GM19025 (cell line): ENCODE measurements around the gene SART1.

Experiments
- ATAC-seq: cut with Tn5 transposase; IDR thresholded peaks from one replicate; pipeline ENCODE4 v1.9.1; 2021; ENCODE audit warnings: mild to moderate bottlenecking, low read depth, moderate library complexity; ENCODE audit not compliant: unreplicated experiment

Gene SART1

DNA sequence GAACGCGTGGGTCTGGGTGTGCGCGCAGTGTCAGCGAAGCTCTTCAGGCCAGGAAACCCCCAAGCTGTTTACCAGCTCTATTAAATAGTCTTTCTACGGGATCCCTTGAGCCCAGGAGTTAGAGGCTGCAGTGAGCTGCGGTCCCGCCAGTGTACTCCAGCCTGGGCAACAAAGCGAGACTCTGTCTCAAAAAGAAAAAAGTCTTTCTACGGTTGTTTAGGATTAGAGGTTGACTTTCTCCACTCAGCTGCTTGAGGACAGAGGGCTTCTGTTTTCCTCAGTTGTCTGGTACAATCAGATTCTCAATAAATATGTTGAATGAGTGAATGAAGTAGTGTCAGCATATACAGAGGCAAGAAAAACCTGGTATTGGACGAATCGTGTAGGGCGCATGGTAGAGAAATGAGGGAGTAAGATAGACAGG, 619 bp downstream of the SART1 start:
- ATAC-seq: no peak

DNA sequence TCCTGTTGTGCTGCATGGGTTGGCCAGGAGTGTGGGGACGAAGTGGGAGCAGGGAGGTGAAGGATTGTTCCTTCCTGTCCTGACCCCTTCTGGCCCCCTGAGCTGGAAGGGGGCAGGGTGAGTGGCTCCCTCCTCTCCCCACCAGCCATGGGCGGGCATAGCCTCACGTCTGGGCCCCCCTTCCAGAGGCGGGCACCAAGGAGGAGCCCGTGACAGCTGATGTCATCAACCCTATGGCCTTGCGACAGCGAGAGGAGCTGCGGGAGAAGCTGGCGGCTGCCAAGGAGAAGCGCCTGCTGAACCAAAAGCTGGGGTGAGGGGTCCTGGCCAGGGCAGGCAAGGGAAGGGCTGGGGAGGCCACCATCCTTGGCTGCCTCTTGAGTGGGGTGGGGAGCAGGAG, 3.4 kb downstream of the SART1 start:
- no peak for ATAC-seq

DNA sequence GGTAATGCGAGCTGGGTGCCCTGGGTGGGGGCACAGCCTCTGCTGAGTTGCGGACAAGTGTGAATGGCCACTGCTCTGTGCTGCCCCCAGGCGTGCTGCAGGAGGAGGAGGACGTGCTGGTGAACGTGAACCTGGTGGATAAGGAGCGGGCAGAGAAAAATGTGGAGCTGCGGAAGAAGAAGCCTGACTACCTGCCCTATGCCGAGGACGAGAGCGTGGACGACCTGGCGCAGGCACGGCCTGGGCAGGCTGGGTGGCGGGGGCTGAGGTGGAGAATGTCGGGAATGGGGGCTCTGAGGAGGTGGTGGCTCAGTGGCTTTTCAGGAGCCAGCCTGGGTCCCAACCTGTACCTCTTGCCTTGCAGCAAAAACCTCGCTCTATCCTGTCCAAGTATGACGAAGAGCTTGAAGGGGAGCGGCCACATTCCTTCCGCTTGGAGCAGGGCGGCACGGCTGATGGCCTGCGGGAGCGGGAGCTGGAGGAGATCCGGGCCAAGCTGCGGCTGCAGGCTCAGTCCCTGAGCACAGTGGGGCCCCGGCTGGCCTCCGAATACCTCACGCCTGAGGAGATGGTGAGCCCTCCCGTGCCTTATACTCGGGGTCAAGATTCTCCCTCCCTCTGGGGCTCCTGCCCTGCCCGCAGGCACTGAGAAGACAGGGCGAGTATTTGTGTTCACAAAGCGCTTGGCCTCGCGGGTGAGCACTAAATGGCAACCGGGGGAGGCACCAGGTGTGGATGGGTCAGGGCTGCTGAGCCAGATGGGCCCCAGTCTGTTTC, 4.6 kb downstream of the SART1 start:
- ATAC-seq: no peak

DNA sequence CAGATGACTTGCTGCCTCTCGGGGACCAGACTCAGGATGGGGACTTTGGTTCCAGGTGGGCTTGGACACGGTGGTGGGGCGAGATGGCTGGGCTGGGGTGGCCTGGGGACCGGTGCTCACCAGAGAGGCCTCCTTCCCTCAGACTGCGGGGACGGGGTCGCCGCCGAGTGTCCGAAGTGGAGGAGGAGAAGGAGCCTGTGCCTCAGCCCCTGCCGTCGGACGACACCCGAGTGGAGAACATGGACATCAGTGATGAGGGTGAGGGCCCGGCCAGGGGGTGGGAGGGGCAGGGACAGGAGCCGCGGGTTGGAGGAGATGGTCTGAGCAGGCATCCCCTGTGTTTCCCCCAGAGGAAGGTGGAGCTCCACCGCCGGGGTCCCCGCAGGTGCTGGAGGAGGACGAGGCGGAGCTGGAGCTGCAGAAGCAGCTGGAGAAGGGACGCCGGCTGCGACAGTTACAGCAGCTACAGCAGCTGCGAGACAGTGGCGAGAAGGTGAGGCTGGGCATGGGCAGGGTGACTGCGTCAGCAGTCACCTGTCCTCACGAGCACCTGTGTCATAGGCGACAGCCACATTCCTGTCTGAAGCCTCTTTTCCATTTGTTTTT, 5.9 kb downstream of the SART1 start:
- ATAC-seq: no peak

DNA sequence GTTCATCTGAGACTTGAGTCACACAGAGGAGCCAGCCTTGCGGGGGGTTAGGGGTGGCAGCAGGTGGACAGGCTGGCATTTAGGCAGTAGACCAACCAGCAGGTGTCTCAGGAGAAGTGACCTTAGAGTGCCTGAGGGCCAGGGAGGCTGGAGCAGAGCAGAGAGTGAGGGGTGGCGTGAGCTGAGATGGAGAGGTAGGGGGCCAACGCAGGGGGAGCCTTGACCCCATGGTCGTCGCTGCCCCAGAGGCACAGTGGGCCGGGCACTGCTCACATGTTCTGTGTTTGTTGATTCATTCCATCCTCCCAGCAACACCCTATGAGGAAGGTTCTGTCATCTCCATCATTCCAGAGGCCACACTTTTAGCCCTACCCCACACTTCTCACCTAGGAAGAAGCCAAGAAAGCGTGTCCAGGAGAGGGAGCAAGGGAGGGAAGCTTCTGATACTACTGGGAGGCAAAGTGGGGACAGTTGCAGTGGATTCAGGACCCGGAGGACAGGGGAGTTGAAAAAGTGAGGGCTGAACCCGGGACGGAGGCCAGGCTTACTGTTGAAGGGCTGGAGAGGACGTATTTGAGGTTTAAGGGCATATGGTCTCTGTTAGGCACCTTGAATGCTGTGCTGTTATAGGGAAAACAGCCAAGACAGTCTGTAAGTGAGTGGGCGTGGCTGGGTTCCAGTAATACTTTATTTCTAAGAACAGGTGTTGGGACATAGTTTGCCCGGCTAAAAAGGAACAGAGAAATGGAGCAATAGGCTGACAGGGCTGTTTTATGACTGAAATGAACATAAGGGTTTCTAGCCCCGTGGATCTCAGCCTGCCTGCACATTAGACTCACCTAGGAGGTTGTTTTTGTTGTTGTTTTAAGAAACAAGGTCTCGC, 7.3 kb downstream of the SART1 start:
- no peak for ATAC-seq

DNA sequence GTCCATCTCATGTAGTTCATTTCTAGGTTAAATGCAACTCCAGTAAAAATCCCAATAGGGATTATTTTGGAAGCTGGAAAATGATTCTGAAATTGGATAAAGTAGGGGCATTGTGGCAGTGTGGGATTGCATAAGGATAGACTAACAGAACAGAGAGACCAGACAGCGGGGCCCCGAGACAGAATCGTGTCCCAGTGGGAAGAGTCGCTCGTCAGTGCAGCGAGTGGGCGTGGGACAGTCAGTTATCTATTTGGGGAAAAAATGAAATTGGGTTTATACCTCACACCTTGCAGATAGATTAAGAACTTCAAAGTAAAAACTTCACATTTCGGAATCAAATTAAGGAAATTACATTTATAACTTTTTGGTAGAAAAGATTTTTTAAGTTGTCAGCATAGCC, 10.6 kb downstream of the SART1 start:
- ATAC-seq: no peak

DNA sequence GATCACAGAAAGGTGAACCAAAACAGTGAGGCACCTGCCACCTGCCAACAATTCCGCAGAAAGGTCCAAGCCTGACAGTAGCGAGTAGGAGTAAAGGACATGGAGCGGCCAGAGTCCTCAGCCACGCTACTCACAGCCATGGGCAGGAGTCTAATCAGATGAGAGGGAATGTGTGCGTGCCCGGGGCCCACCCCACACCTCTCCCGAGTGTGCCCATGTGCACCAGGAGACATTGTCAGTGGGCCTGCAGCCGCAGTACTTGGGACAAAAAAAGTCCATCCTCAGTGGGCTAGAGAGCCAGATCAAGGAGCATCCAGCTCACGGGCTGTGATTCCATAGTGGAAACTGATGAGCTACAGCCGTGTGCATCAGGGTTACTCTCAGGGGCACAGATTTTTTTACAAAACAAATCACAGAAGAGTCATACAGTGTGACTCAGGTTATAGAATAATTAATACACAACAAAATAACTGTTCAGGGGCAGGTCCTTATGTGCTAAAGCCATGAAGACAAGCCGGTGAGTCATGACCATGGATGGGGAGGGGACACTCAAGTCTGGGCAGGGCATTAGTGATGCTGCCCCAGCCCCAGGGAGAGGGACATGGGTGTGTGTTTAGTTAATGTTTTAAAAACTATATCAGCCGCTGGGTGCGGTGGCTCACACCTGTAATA, 12.0 kb downstream of the SART1 start:
- ATAC-seq: no peak

DNA sequence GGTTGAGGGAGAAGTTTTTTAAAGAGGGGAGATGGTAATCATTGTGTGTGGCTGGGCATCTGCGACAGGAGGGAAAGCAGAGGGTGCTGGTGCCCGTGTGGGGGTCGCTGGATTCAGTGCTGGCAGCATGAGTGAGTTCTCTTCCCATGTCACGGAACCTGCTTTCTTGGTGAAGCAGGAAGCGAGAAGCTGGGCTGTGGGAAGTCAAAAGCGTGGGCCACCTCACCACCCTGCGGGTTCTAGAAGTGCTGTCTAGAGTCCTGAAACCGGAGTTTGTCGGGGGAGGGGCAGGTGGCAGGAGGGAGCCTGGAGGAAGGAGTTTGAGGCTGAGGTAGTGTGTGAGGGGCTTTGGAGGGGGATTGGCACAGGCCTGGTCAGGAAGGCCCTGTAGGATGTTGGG, 14.2 kb downstream of the SART1 start:
- ATAC-seq: no peak

DNA sequence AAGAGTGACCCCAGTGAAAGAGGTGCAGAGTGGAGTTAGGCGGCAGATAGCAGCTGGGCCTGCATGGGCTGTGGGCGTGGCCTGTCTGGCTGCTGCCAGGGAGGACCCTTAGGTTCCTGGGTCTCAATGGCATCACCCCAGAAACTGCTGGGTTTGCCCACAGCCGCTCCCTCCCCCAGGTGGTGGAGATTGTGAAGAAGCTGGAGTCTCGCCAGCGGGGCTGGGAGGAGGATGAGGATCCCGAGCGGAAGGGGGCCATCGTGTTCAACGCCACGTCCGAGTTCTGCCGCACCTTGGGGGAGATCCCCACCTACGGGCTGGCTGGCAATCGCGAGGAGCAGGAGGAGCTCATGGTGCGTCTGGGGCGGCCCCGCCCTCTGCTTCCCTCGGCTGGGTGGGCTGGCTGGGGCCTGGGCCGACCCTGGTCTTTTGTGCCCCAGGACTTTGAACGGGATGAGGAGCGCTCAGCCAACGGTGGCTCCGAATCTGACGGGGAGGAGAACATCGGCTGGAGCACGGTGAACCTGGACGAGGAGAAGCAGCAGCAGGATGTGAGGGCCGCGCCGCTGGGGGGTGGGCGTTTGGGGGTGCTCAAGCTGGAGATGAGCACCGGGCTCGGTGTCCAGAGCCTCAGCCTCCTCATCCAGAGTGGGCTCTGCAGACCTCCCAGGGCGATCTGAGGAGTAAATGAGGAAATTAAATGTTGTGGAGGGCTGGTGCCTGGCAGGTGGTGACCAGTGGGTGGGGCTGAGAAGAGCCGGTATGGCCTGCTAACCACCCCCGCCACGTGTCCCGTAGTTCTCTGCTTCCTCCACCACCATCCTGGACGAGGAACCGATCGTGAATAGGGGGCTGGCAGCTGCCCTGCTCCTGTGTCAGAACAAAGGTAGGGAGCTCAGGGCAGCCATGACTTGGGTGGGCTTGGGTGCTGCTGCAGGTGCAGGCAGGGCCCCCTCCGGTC, 15.0 kb downstream of the SART1 start:
- no peak for ATAC-seq

DNA sequence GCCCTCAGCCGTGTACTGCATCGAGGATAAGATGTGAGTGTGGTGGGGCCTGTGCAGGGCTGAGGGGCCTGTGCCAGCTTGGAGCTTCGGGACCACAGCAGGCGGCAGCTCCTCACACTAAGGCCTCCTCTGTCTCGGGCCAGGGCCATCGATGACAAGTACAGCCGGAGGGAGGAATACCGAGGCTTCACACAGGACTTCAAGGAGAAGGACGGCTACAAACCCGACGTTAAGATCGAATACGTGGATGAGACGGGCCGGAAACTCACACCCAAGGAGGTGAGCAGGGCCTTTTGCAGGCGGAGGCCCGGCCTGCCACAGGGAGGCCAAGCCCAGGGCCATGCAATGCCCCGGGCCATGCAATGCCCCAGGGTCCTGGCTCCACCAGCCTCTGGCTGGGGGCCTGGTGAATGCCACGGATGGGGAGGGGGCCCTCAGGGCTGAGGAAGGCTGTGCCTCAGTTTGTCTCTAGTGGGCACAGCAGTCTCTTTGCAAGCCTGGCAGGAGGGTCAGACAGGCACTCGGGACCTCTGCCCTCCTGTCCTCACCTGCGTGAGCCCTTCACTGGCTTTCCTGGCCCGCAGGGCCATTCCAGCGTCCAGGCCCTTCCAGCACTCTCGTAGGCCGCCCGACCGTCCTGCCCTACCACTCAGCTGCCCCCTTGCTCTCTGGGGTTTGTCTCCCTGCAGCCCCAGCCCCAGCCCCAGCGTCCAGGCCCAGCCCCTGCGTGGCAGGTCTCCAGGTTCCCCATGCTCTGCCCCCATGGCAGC, 16.3 kb downstream of the SART1 start:
- no peak for ATAC-seq

DNA sequence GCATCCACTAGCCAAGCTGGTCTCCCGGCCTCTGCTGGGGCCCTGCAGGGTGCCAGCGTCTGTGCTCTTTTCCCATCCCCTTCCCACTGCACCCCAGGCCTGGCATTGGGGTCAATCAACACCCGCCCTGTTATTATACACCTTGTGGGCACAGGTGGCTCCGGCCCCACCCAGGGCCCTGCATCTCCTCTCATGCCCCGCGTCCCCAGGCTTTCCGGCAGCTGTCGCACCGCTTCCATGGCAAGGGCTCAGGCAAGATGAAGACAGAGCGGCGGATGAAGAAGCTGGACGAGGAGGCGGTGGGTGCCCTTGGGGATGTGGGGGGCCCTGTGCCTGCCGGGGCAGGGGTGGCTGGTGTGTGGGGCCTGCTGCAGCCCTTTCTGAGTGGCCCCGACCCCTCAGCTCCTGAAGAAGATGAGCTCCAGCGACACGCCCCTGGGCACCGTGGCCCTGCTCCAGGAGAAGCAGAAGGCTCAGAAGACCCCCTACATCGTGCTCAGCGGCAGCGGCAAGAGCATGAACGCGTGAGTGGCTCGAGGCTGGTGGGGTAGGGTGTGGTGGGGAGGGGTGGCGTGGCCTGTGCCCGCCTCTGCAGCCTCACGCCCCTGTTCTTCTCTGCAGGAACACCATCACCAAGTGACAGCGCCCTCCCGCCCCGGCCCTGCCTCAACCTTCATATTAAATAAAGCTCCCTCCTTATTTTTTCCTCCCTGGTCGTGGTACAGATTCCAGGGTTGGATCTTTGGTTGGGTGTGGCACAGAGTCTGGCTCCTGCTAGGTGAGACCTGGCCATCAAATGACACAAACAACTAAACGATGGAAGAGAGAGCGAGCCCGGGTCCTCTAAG, 17.1 kb downstream of the SART1 start:
- ATAC-seq: no peak

DNA sequence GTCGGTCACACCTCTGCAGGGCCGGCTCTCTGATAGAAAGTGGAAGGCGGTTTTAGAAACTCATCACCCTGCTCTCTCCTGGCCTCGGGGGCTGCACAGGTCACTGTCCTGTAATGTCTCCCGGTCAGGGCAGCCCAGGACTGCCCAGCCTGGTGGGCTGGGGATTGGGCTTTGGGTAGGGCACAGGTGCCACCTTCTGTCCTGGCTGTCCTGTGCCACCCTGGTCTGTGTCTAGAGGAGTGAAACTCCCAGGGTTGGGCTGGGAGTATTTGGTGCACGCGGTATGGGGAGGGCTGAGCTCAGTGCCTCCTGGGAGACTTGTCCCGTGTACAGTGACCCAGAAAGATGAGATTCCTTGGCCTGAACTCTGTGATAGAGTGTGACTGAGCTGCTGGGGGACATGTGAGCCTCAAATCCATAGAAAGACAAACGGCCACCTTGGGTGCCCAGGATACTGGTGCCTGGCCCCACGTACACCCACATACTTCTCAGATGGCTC, 17.8 kb downstream of the SART1 start:
- ATAC-seq: no peak

DNA sequence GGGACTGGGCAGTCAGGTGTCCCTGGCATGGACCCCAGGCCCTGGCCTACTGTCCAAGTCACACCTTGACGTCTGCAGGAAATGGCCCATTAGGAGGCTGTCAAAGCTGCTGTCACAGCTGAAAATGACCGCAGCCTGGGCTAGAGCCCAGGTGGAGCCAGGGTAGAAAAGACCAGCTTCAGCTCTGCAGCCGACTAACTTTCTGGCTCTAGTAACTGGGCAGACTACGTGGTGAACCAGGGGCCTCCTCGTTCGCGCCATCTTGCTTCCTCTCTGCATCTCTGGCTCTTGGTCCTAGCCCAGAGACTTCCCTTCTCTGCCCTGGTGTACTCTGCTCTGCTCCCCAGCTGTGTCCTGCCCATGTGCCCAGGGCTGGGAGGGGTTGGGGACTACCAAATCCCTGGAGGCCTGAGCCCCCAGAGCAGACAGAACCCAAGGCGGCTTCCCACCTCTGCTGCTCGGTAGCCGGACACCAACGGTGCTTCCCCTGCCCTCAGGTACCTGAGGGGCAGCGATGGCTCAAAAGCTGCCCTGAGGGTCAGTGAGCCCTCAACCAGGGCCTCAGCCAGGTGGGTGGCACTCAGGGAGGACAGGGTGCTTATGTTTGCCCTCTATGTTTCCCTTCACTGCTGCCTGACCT, 19.7 kb downstream of the SART1 start:
- no peak for ATAC-seq

DNA sequence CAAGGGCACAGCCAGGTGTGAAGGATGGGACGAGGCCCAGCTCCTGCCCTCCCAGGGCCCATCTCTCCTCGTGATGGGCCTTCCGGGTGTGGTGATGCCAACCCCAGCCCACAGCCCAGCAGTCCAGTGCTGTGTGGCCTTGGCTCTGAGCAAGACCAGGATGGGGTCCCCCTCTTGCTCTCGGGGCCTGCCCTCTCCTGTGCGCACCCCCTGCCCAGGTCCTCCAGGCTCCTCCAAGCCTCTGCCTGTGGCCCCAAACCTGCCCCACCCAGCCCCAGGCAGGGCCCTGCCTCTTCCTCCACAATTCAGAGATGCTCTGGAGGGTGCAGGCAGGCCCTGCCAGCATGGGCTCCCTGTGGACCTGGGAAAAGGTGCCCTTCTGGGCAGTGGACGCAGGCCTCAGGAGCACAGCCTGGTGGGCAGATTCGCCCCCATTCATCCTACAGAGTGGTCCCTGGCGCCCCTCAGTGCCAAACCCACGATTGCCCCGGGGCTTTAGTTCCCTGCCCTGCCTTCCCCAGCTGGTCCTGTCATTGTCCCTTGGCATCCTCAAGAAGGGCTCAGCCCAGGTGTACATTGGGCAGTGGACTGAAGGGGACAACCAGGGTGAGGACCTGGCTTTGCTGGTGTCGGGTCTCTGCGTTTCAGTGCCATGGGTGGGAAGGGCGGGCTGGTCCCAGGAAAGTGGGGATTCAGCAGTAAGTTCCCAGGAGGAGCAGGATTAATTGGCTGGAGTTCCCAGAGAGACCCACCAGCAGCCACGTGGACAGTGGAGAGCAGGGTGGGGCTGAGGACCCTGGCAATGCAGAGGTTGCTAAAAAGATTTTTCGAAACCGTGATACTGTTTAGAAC, 20.7 kb downstream of the SART1 start:
- ATAC-seq: no peak

DNA sequence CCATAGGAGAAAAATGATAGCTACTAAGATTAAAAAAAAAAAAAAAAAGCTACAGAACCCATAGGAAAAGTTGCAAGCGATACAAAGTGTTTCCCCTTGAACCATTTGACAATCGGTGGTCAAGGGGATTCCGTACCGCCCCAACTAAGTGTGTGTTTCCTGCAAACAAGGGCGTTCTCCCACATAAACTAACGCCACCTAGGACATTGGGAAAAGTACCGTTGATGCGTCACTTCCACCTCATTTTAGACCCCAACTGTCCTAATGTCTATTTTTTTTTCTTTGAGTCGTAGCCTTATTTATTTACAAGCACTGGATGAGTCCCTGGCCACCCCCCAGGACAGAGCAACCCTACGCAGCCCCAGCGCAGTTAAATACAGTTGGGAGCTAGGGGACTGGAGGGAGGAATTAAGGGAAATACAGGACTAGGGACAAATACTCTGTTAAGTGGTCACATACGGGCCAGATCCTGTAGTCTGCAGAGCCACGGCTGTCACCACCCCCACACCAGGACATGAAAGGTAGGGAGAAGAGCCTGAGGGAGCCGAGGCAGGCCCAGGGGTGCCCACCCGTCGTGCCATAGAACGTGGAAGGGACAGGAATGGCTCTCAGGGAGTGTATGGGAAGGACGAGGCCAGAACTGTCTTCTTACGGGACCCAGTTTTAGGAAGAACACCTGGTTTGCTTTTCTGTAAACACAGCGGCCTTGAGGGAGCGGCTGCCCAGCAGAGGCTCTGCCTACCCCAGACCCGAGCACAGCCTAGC, 21.5 kb downstream of the SART1 start:
- no peak for ATAC-seq

DNA sequence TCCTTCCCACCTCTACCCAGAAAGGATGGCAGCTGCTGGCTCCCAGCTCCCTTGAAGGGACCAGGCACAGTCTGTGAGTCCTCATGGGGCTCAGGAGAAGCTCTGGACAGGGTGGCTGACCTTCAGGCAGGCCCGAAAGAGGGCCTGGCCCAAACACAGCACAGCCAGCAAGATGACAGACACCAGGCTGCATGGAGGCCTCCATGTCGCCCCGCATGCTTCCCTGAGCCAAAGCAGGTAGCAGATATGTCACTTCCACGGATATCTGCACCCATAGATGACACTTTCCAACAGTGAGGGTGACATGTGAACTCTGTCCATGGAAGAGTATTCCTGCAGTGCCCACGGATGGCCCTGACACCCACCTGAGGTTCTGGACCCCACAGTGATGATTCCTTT, 22.1 kb downstream of the SART1 start:
- ATAC-seq: no peak
